Spleen (tissue), 7 donors: ENCODE measurements around the gene SNPH.

Experiments used
- POLR2A ChIP-seq, 3 donors: fragments of 450-650 bp; IDR thresholded peaks; one replicate each; pipeline ENCODE4 v1.5.1; 2017; ENCODE audit warnings: antibody characterized with exemption in 3 of 3, mild to moderate bottlenecking in 1 of 3
- TF ChIP-seq, protein P1 (sequence below), 11 experiments: fragments of 200-600 bp in 7 of 11; fragments of 450-650 bp in 4 of 11; sonication (generic) in 4 of 11; IDR thresholded peaks in 8 of 11; conservative IDR thresholded peaks in 3 of 11; 1 replicate in 7 of 11; 2 replicates in 4 of 11; pipeline versions ENCODE4 v1.4.0 to v1.8.0; 2016 to 2021; ENCODE audit warnings: antibody characterized with exemption in 11 of 11, inconsistent platforms in 4 of 11, mild to moderate bottlenecking in 1 of 11
- donor health status: DM: no; HTN: no; CAD: no; lungs with moderate emphysema.
- donor health status: DM: no; HTN: no; CAD: no.
- donor health status: DM: no; HTN: no; CAD: no.

DNA sequence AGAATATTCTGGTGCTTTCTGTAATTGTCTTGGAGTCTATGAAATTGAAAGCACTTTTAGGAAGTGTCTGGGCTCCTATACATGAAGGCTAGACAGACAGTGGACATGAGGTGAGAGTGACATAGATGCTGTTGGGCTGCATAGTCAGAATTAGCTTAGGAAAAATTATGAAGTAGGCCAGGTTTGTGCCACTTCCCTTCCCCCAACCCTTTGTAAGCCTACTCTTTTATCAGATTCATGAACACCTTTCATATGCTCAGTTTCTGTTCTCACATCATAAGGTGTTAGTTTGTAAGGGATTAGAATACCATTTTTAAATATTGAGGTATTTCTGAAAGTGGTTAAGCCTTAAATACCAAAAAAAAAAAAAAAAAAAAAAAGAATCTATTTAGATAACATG, 18.4 kb upstream of the SNPH start:
- TF ChIP-seq, protein P1, sequence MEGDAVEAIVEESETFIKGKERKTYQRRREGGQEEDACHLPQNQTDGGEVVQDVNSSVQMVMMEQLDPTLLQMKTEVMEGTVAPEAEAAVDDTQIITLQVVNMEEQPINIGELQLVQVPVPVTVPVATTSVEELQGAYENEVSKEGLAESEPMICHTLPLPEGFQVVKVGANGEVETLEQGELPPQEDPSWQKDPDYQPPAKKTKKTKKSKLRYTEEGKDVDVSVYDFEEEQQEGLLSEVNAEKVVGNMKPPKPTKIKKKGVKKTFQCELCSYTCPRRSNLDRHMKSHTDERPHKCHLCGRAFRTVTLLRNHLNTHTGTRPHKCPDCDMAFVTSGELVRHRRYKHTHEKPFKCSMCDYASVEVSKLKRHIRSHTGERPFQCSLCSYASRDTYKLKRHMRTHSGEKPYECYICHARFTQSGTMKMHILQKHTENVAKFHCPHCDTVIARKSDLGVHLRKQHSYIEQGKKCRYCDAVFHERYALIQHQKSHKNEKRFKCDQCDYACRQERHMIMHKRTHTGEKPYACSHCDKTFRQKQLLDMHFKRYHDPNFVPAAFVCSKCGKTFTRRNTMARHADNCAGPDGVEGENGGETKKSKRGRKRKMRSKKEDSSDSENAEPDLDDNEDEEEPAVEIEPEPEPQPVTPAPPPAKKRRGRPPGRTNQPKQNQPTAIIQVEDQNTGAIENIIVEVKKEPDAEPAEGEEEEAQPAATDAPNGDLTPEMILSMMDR (IDR thresholded peaks at IDR 0.05 in 8 of 11, conservative IDR thresholded peaks at IDR 0.05 in 3 of 11), result no peak
- no peak for TF ChIP-seq POLR2A (IDR thresholded peaks at IDR 0.05)
